Neural cell (in vitro differentiated cells): ENCODE data around the gene RHCG. TPM values are rescaled to one million over a fixed set of nuclear protein-coding genes. Genes with fewer than 3 reads are reported as not detected.

Source experiments
- H2AFZ ChIP-seq: fragments of 200-600, 300-800 bp; sonication (generic), shearing (Covaris generic); 2 replicates; pipeline ENCODE4 v1.6.0; 2014; ENCODE audit warnings: low read depth, mild to moderate bottlenecking, antibody characterized with exemption, low read length, moderate library complexity
- H3F3A ChIP-seq: fragments of 200-600 bp; shearing (Covaris generic); 2 replicates; pipeline ENCODE4 v1.6.1; 2016; ENCODE audit warnings: mild to moderate bottlenecking, moderate library complexity, mixed read lengths, antibody characterized with exemption, low read length; ENCODE audit not compliant: insufficient read depth, poor library complexity, severe bottlenecking
- H3K27ac ChIP-seq: fragments of 200-600, 300-800 bp; sonication (generic), shearing (Covaris generic); 2 replicates; pipeline ENCODE4 v1.5.1; 2014; ENCODE audit warnings: mild to moderate bottlenecking, low read length, moderate library complexity
- H3K27me3 ChIP-seq: fragments of 300-800, 200-600 bp; sonication (generic), shearing (Covaris generic); 2 replicates; pipeline ENCODE4 v1.6.0; 2014; ENCODE audit warnings: mild to moderate bottlenecking, low read depth, low read length, moderate library complexity; ENCODE audit not compliant: insufficient read depth
- H3K36me3 ChIP-seq: fragments of 300-800, 200-600 bp; sonication (generic), shearing (Covaris generic); 2 replicates; pipeline ENCODE4 v1.5.1; 2014; ENCODE audit warnings: mild to moderate bottlenecking, antibody characterized with exemption, low read length, moderate library complexity; ENCODE audit not compliant: insufficient read depth
- H3K4me2 ChIP-seq: fragments of 300-800, 200-600 bp; sonication (generic), shearing (Covaris generic); 2 replicates; pipeline ENCODE4 v1.6.0; 2014; ENCODE audit warnings: mild to moderate bottlenecking, low read length
- H3K4me3 ChIP-seq: fragments of 300-800, 200-600 bp; sonication (generic), shearing (Covaris generic); 2 replicates; pipeline ENCODE4 v1.5.1; 2014; ENCODE audit warnings: mild to moderate bottlenecking, low read length, moderate library complexity
- H3K79me2 ChIP-seq: fragments of 200-600 bp; shearing (Covaris generic); replicated peaks from 2 replicates; pipeline ENCODE4 v1.6.0; 2014; ENCODE audit warnings: mild to moderate bottlenecking, low read length, moderate library complexity; ENCODE audit not compliant: insufficient read depth
- H3K9ac ChIP-seq: fragments of 300-800, 200-600 bp; sonication (generic), shearing (Covaris generic); 2 replicates; pipeline ENCODE4 v1.6.1; 2016; ENCODE audit warnings: mild to moderate bottlenecking, low read length, mixed read lengths
- H3K9me2 ChIP-seq: fragments of 200-600 bp; shearing (Covaris generic); 2 replicates; pipeline ENCODE4 v1.6.1; 2016; ENCODE audit warnings: mild to moderate bottlenecking, low read length, mixed read lengths; ENCODE audit not compliant: insufficient read depth
- H3K9me3 ChIP-seq: fragments of 200-600, 300-800 bp; sonication (generic), shearing (Covaris generic); 2 replicates; pipeline ENCODE4 v1.6.1; 2016; ENCODE audit warnings: mild to moderate bottlenecking, mixed run types, low read length, moderate library complexity, mixed read lengths
- H4K20me1 ChIP-seq: fragments of 200-600 bp; shearing (Covaris generic); 2 replicates; pipeline ENCODE4 v1.6.1; 2016; ENCODE audit warnings: mild to moderate bottlenecking, mixed run types; ENCODE audit not compliant: insufficient read depth
- CTCF ChIP-seq: fragments of 450-650 bp; IDR thresholded peaks from 2 replicates; pipeline ENCODE4 v1.5.1; 2014; ENCODE audit warnings: antibody characterized with exemption, mild to moderate bottlenecking, moderate library complexity; ENCODE audit not compliant: poor library complexity, severe bottlenecking
- EP300 ChIP-seq: fragments of 450-650 bp; conservative IDR thresholded peaks from 2 replicates; pipeline ENCODE4 v1.6.1; 2014; ENCODE audit warnings: antibody characterized with exemption, mild to moderate bottlenecking, moderate library complexity; ENCODE audit not compliant: poor library complexity, severe bottlenecking
- EZH2 ChIP-seq: fragments of 200-600, 300-800 bp; shearing (Covaris generic), sonication (generic); IDR thresholded peaks from 2 replicates; pipeline ENCODE4 v1.6.1; 2014; ENCODE audit warnings: antibody characterized with exemption, low read length, borderline replicate concordance, mild to moderate bottlenecking; ENCODE audit not compliant: insufficient read depth, poor library complexity, severe bottlenecking
- MXI1 ChIP-seq: fragments of 450-650 bp; conservative IDR thresholded peaks from 2 replicates; pipeline ENCODE4 v1.6.1; 2014; ENCODE audit warnings: antibody characterized with exemption, mild to moderate bottlenecking; ENCODE audit not compliant: poor library complexity, severe bottlenecking
- POLR2AphosphoS5 ChIP-seq: IDR thresholded peaks from 2 replicates; pipeline ENCODE4 v1.6.1; 2012
- RAD21 ChIP-seq: fragments of 450-650 bp; conservative IDR thresholded peaks from 2 replicates; pipeline ENCODE4 v1.6.1; 2014; ENCODE audit warnings: antibody characterized with exemption, mild to moderate bottlenecking, moderate library complexity
- SMC3 ChIP-seq: fragments of 450-650 bp; conservative IDR thresholded peaks from 2 replicates; pipeline ENCODE4 v1.6.1; 2014; ENCODE audit warnings: antibody characterized with exemption, mild to moderate bottlenecking, moderate library complexity; ENCODE audit not compliant: poor library complexity
- TAF1 ChIP-seq: IDR thresholded peaks from 2 replicates; pipeline ENCODE4 v1.6.1; 2012; ENCODE audit warnings: low read depth
- polyA plus RNA-seq: library from polyadenylated mRNA; depleted of rRNA; stranded (reverse); fragments of >200 nt; gene quantifications from 2 replicates; pipeline ENCODE4 v1.2.3, GENCODE V29; 2014
- TF ChIP-seq, protein P1 (sequence below): IDR thresholded peaks from 2 replicates; pipeline ENCODE4 v1.6.1; 2012; ENCODE audit warnings: borderline replicate concordance

The RHCG gene
- polyA plus RNA-seq, 1 donor from 2014 or later, result 0.32 TPM

- no peak overlapping the region for H2AFZ ChIP-seq
- H3K79me2 ChIP-seq, result no peaks in the 10 kb centered on the region
- TF ChIP-seq EZH2 (no peak), CTCF (no peak), RAD21 (no peak), SMC3 (no peak), EP300 (no peak), POLR2AphosphoS5 (no peak), TAF1 (no peak), MXI1 (no peak)
- TF ChIP-seq, protein P1, sequence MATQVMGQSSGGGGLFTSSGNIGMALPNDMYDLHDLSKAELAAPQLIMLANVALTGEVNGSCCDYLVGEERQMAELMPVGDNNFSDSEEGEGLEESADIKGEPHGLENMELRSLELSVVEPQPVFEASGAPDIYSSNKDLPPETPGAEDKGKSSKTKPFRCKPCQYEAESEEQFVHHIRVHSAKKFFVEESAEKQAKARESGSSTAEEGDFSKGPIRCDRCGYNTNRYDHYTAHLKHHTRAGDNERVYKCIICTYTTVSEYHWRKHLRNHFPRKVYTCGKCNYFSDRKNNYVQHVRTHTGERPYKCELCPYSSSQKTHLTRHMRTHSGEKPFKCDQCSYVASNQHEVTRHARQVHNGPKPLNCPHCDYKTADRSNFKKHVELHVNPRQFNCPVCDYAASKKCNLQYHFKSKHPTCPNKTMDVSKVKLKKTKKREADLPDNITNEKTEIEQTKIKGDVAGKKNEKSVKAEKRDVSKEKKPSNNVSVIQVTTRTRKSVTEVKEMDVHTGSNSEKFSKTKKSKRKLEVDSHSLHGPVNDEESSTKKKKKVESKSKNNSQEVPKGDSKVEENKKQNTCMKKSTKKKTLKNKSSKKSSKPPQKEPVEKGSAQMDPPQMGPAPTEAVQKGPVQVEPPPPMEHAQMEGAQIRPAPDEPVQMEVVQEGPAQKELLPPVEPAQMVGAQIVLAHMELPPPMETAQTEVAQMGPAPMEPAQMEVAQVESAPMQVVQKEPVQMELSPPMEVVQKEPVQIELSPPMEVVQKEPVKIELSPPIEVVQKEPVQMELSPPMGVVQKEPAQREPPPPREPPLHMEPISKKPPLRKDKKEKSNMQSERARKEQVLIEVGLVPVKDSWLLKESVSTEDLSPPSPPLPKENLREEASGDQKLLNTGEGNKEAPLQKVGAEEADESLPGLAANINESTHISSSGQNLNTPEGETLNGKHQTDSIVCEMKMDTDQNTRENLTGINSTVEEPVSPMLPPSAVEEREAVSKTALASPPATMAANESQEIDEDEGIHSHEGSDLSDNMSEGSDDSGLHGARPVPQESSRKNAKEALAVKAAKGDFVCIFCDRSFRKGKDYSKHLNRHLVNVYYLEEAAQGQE, result no peak
- no peak overlapping the region for H3K27ac ChIP-seq
- no peak overlapping the region for H3K4me2 ChIP-seq
- H3K27me3 ChIP-seq, result peaks cover under 1% of the 10 kb centered on the region
- H3K4me3 ChIP-seq, result no peak overlapping the region
- H3K9me2 ChIP-seq, result no peaks in the 10 kb centered on the region
- no peaks in the 10 kb centered on the region for H4K20me1 ChIP-seq
- no peaks in the 10 kb centered on the region for H3F3A ChIP-seq
- no peaks in the 10 kb centered on the region for H3K9me3 ChIP-seq
- no peaks in the 10 kb centered on the region for H3K36me3 ChIP-seq
- no peak overlapping the region for H3K9ac ChIP-seq
Measured at GRCh38 chr15:89426500-89426899, 69.9 kb downstream of the RHCG start.

- no peak overlapping the region for H2AFZ ChIP-seq
- no peaks in the 10 kb centered on the region for H3K9me3 ChIP-seq
- no peak overlapping the region for H3K9ac ChIP-seq
- no peak overlapping the region for H3K27ac ChIP-seq
- no peaks in the 10 kb centered on the region for H4K20me1 ChIP-seq
- peaks cover 19% of the 10 kb centered on the region for H3K27me3 ChIP-seq
- H3K4me3 ChIP-seq, result no peak overlapping the region
- no peaks in the 10 kb centered on the region for H3F3A ChIP-seq
- H3K9me2 ChIP-seq, result no peaks in the 10 kb centered on the region
- H3K79me2 ChIP-seq, result no peaks in the 10 kb centered on the region
- H3K36me3 ChIP-seq, result no peaks in the 10 kb centered on the region
- H3K4me2 ChIP-seq, result no peak overlapping the region
- TF ChIP-seq EZH2 (no peak), SMC3 (no peak), MXI1 (no peak), RAD21 (no peak), TAF1 (no peak), EP300 (no peak), POLR2AphosphoS5 (no peak), CTCF (no peak)
- TF ChIP-seq, protein P1, result no peak
Measured at GRCh38 chr15:89423981-89424380, 72.4 kb downstream of the RHCG start.
